Measurements from ENCODE around the gene SCNM1.
"Not testable (repeated sequence)": the region's sequence is repeated elsewhere in the genome, so short reads cannot be mapped to it uniquely, and the experiment has no call there.

SCNM1 gene

GRCh38 chr1:151194894-151195594 lies 29.1 kb downstream of the SCNM1 start:
- not testable (repeated sequence) for DNase-seq

- peak; percentile 42 for DNase-seq
Measured at GRCh38 chr1:151196292-151196800, 30.4 kb downstream of the SCNM1 start.

- no peak for DNase-seq
Measured at GRCh38 chr1:151197863-151198253, 31.9 kb downstream of the SCNM1 start.

- DNase-seq, result peak; percentile 98
Measured at GRCh38 chr1:151198254-151199127, 32.5 kb downstream of the SCNM1 start, which contains the start of gene PIP5K1A. Gene PIP5K1A, plus strand, starts transcription at chr1:151198552. Its CDS starts 445 bp downstream, at chr1:151198997.

GRCh38 chr1:151199873-151200581 lies 34.1 kb downstream of the SCNM1 start:
- DNase-seq, result no peak

GRCh38 chr1:151205381-151205965 lies 39.5 kb downstream of the SCNM1 start:
- DNase-seq, result not testable (repeated sequence)

- DNase-seq, result no peak
Measured at GRCh38 chr1:151210830-151211229, 44.9 kb downstream of the SCNM1 start.

- no peak for DNase-seq
Measured at GRCh38 chr1:151211972-151212705, 46.2 kb downstream of the SCNM1 start.

GRCh38 chr1:151213560-151213959 lies 47.6 kb downstream of the SCNM1 start:
- DNase-seq, result no peak

All from left hindlimb (tissue), 1 donor.